22Rv1 (cell line): ENCODE measurements around the gene COX8A.

Experiments
- CTCF ChIP-seq: fragments of 450-650 bp; IDR thresholded peaks from 2 replicates; pipeline ENCODE4 v1.5.1; 2017; ENCODE audit warnings: mild to moderate bottlenecking
- ZFX ChIP-seq: fragments of 450-650 bp; IDR thresholded peaks from 2 replicates; pipeline ENCODE4 v1.6.1; 2017; ENCODE audit warnings: antibody characterized with exemption, borderline replicate concordance

GRCh38 chr11:63969461-63969860 is 5.0 kb upstream of the COX8A start:
- no peak for TF ChIP-seq CTCF
- TF ChIP-seq ZFX, result no peak
